Activated CD8-positive, alpha-beta memory T cell treated with anti-CD3 and anti-CD28 coated beads, Interleukin-2, amount 10 ng/mL, durations not matched to agents 7 days and 5 days (primary cell): Measurements from ENCODE around the gene CBARP. TPM values are rescaled to one million over a fixed set of nuclear protein-coding genes. Genes with fewer than 3 reads are reported as not detected.

Source experiments
- ATAC-seq: fragments of 150-1000 bp; cut with Tn5 transposase; one replicate; pipeline ENCODE4 v1.10.0; 2021; ENCODE audit warnings: moderate library complexity
- CTCF ChIA-PET: fragments of 350-600 bp; sonication (Branson Sonifier 250); formaldehyde crosslinking; loops from one replicate; lab custom pipeline; 2021; ENCODE audit warnings: antibody characterized with exemption; lab: Charles Lee
- DNase-seq: peaks from one replicate; pipeline ENCODE4 v3.0.0-alpha.2; 2020
- H3K27ac Mint-ChIP-seq: one replicate; pipeline ENCODE4 v1.8.0; 2021; ENCODE audit warnings: mild to moderate bottlenecking, mixed read lengths
- H3K27me3 Mint-ChIP-seq: one replicate; pipeline ENCODE4 v1.8.0; 2021; ENCODE audit warnings: mixed read lengths
- H3K36me3 Mint-ChIP-seq: one replicate; pipeline ENCODE4 v1.8.0; 2021; ENCODE audit warnings: mild to moderate bottlenecking, mixed read lengths
- H3K4me1 Mint-ChIP-seq: one replicate; pipeline ENCODE4 v1.8.0; 2021; ENCODE audit warnings: mixed read lengths
- H3K4me3 Mint-ChIP-seq: one replicate; pipeline ENCODE4 v1.8.0; 2021; ENCODE audit warnings: mild to moderate bottlenecking, moderate library complexity, mixed read lengths
- H3K9me3 Mint-ChIP-seq: one replicate; pipeline ENCODE4 v1.8.0; 2022; ENCODE audit warnings: low read depth, mixed read lengths
- total RNA-seq, 2 experiments: library from RNA; stranded (reverse); gene quantifications; one replicate each; pipeline ENCODE4 v1.2.3, GENCODE V29; 2021

CBARP gene
- total RNA-seq, 2 experiments from 2014 or later: 0.29 to 0.52 TPM

- CTCF ChIA-PET: interaction anchor here (1.4 to 5.1 kb wide), 6 partner anchors 12 to 159 kb away, joined by 6 to 40 read pairs (median 10); partner anchors contain the start of gene CIRBP
- H3K27me3 Mint-ChIP-seq: peaks cover 16% of the 10 kb centered on the region
- H3K4me1 Mint-ChIP-seq: peaks cover 19% of the 10 kb centered on the region
- no peak for DNase-seq
- peaks cover 5% of the 10 kb centered on the region for H3K36me3 Mint-ChIP-seq
- no peak overlapping the region for H3K4me3 Mint-ChIP-seq
- H3K9me3 Mint-ChIP-seq: no peaks in the 10 kb centered on the region
- no peak overlapping the region for H3K27ac Mint-ChIP-seq
- ATAC-seq: no peak
Observed at GRCh38 chr19:1280636-1281568, 43.1 kb upstream of the CBARP start.

- no peak overlapping the region for H3K27ac Mint-ChIP-seq
- CTCF ChIA-PET: interaction anchor here (0.6 to 5.1 kb wide), 27 partner anchors 9 to 444 kb away, joined by 3 to 40 read pairs (median 4); partner anchors contain the start of genes ATP5F1D and CIRBP
- peaks cover 10% of the 10 kb centered on the region for H3K27me3 Mint-ChIP-seq
- H3K36me3 Mint-ChIP-seq: peaks cover 5% of the 10 kb centered on the region
- no peak for ATAC-seq
- DNase-seq: peak; percentile 88
- peaks cover 19% of the 10 kb centered on the region for H3K4me1 Mint-ChIP-seq
- no peak overlapping the region for H3K4me3 Mint-ChIP-seq
- H3K9me3 Mint-ChIP-seq: no peaks in the 10 kb centered on the region
Observed at GRCh38 chr19:1279782-1280341, 42.1 kb upstream of the CBARP start.

DNA sequence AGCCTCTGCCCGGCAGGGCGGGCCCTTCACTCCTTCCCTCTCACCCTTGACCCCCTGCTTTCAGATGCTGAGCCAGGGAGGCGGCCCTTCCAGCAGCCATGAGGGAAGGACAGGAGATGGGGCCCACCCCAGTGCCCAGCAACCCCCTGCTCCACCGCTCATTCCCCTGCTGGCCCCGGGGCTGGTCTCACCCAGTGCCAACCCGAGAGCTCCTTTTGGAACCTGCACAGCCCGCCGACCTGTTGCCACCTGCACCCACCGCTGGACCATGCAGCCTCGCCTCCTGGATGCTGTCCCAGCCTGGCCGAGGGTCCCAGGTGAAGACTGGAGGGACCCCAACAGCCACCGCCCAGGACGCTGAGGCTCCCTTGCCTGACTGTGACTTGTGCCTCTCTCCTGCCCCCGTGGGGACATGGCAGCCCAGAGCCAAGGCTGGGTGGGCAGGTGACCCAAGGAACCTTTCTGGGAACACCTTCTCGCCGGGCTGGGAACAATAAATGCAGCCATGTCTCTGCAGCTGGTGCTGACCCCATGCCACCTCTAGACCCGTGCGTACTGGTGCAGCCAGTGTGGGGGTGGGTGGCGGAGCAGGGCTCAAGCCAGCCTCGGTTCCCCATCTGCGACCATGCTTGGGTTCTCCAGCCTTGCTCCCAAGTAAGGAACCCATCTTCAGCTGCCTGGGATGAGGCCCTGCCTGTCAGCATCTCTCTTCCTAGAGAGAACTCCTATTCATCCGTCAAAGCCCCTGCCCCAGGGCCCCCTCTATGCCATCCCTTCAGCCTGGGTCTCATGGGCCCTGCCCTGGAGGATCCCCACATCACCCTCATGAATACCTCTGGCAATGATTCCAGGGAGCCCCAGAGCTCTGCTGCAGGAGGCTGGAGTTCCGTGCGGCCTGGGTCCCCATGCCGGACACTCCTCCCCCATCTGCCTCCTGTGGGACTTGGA is 41.2 kb upstream of the CBARP start:
- H3K27ac Mint-ChIP-seq: no peak overlapping the region
- CTCF ChIA-PET: interaction anchor here (0.6 to 5.1 kb wide), 27 partner anchors 8 to 445 kb away, joined by 3 to 40 read pairs (median 4); partner anchors contain the start of genes ATP5F1D and CIRBP
- H3K4me3 Mint-ChIP-seq: no peak overlapping the region
- H3K36me3 Mint-ChIP-seq: peaks cover 10% of the 10 kb centered on the region
- no peaks in the 10 kb centered on the region for H3K9me3 Mint-ChIP-seq
- peaks cover 24% of the 10 kb centered on the region for H3K4me1 Mint-ChIP-seq
- ATAC-seq: no peak
- no peak for DNase-seq
- peaks cover 2% of the 10 kb centered on the region for H3K27me3 Mint-ChIP-seq

GRCh38 chr19:1278074-1278473 is 40.3 kb upstream of the CBARP start:
- Mint-ChIP-seq H3K27ac (no peak overlapping the region), H3K4me3 (no peak overlapping the region)
- no peak for DNase-seq

DNA sequence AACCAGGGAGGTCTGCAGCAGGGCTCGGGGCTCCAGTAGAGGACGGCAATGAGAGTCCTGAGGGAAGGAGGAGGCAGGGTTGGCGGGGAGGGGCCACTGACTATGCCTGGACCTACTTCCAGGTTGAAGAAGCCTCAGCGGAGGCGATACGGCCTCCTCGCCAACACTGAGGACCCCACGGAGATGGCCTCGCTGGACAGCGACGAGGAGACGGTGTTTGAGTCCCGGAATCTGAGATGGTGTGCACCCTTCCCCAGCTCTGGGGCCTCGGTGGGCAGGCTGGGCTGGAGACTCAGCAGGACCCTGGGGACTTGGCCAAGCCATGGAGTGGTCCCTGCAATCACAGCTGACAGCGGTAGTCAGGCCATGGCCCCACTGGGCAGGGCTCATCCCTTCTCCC is 39.3 kb upstream of the CBARP start:
- Mint-ChIP-seq H3K27ac (peak overlapping the region; percentile 88), H3K9me3 (no peaks in the 10 kb centered on the region), H3K27me3 (no peaks in the 10 kb centered on the region), H3K4me3 (peak overlapping the region; percentile 74), H3K36me3 (peaks cover 27% of the 10 kb centered on the region), H3K4me1 (peaks cover 40% of the 10 kb centered on the region)
- no peak for ATAC-seq
- CTCF ChIA-PET: interaction anchor here (0.9 to 5.1 kb wide), 3 partner anchors 33 to 160 kb away, joined by 3 to 40 read pairs (median 7); no protein-coding TSS in a partner anchor
- DNase-seq: no peak

More at GRCh38 chr19:1278074-1278473, 40.3 kb upstream of the CBARP start:
- H3K4me1 Mint-ChIP-seq: peaks cover 31% of the 10 kb centered on the region
- H3K36me3 Mint-ChIP-seq: peaks cover 18% of the 10 kb centered on the region
- CTCF ChIA-PET: interaction anchor here (0.9 to 5.1 kb wide), 3 partner anchors 34 to 159 kb away, joined by 3 to 40 read pairs (median 7); no protein-coding TSS in a partner anchor
- no peaks in the 10 kb centered on the region for H3K27me3 Mint-ChIP-seq
- no peak for ATAC-seq
- no peaks in the 10 kb centered on the region for H3K9me3 Mint-ChIP-seq

GRCh38 chr19:1276628-1277022 is 38.8 kb upstream of the CBARP start:
- Mint-ChIP-seq H3K27ac (peak overlapping the region; percentile 88), H3K4me3 (peak overlapping the region; percentile 74), H3K36me3 (peaks cover 31% of the 10 kb centered on the region), H3K9me3 (no peaks in the 10 kb centered on the region), H3K4me1 (peaks cover 44% of the 10 kb centered on the region), H3K27me3 (no peaks in the 10 kb centered on the region)
- no peak for ATAC-seq
- DNase-seq: peak; percentile 62
- CTCF ChIA-PET: interaction anchor here (0.6 to 5.1 kb wide), 3 partner anchors 30 to 517 kb away, joined by 3 to 40 read pairs (median 3); no protein-coding TSS in a partner anchor

DNA sequence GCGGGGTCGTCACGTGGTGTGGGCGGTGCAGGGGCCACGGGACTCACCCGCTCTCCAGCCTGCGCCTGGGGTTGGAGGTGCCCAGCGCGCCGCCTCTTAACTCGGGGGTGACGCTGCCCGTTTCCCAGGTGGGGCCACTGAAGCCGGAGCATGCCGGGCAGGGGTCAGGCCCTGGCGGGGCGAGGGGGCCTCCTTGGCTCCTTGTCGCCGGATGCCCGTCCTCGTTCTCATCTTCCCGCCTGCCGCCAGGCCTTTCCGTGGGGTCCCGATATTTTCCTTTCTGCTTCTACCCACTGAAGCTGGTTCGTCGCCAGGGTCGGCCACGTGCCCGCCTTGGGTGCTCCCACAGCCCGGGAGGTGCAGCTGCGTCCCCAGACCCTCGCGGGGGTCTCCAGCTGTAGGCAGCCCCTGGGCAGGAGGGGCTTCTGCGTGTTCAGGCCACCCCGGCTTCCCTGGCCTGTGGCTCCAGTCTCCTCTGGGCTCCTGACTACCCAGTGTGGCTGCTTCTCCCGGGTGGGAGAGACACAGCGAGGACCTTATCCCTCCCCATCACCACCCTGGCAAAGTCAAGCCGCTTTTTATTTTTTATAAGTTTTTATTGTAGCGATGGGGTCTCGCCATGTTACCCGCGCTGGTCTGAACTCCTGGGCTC is 38.3 kb upstream of the CBARP start:
- Mint-ChIP-seq H3K4me3 (peak overlapping the region; percentile 74), H3K27ac (peak overlapping the region; percentile 88), H3K4me1 (peaks cover 50% of the 10 kb centered on the region), H3K27me3 (no peaks in the 10 kb centered on the region), H3K9me3 (no peaks in the 10 kb centered on the region), H3K36me3 (peaks cover 37% of the 10 kb centered on the region)
- ATAC-seq: no peak
- CTCF ChIA-PET: interaction anchor here (0.6 to 1.5 kb wide), 4 partner anchors 10 to 517 kb away, joined by 3 to 12 read pairs (median 4); no protein-coding TSS in a partner anchor
- no peak for DNase-seq

- Mint-ChIP-seq H3K27ac (peak within 1 kb of the TSS; percentile 88), H3K27me3 (no peaks in the 10 kb centered on the region), H3K4me3 (peak within 1 kb of the TSS; percentile 74), H3K9me3 (no peaks in the 10 kb centered on the region), H3K4me1 (peaks cover 56% of the 10 kb centered on the region), H3K36me3 (peaks cover 43% of the 10 kb centered on the region)
- CTCF ChIA-PET: interaction anchor here (1.0 to 1.5 kb wide), 5 partner anchors 9 to 35 kb away, joined by 3 to 16 read pairs (median 4); no protein-coding TSS in a partner anchor
- ATAC-seq: peak; percentile 87
- peak; percentile 98 for DNase-seq
Observed at GRCh38 chr19:1275260-1275975, 37.6 kb upstream of the CBARP start, which contains the start of gene FAM174C. Gene FAM174C (plus strand): TSS chr19:1275530. CDS start chr19:1275550, 20 bp downstream.

GRCh38 chr19:1274852-1275259 is 37.1 kb upstream of the CBARP start:
- CTCF ChIA-PET: interaction anchor here (1.0 to 4.3 kb wide), 7 partner anchors 9 to 34 kb away, joined by 3 to 32 read pairs (median 4); no protein-coding TSS in a partner anchor
- Mint-ChIP-seq H3K9me3 (no peaks in the 10 kb centered on the region), H3K4me3 (peak overlapping the region; percentile 55), H3K36me3 (peaks cover 48% of the 10 kb centered on the region), H3K4me1 (peaks cover 59% of the 10 kb centered on the region), H3K27me3 (no peaks in the 10 kb centered on the region), H3K27ac (peak overlapping the region; percentile 64)
- ATAC-seq (no peak), DNase-seq (no peak)

DNA sequence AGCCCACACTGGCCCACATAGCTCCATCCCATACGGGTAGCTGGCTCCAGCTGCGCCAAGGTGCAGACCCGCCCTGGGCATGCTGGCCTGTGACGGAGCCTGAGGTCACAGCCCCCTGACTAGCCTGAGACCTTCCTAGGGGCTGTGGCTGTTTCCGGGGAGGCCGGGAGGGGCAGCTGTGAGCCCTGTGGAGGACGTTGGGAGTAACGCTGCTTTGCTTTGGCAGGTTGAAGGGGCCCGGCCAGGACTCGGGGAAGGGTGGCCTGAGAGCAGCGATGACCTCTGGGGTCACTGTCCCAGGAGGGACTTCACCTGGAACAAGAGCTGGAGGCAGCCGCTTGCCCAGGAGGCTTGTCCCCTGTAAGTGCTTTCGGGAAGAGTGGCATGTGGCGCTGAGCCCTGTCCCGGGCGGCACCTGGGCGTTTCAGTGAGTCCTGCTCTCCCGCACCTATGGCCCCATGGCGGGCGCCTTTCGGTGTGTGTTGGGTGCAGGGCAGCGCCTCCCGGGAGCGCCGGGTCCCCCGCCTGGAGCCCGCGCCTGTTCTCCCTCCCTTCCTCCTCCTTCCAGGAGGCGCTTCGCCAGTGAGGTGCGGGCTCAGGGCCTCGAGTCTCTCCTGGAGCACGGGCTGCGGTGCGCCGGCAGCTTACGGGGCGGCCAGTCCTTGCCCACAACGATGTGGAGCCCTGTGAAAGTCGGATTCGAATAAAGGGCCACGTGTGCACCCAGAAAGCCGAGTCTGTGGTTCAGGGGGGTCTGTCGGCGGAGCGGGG is 36.5 kb upstream of the CBARP start:
- Mint-ChIP-seq H3K4me1 (peaks cover 56% of the 10 kb centered on the region), H3K4me3 (peak overlapping the region; percentile 55), H3K36me3 (peaks cover 46% of the 10 kb centered on the region), H3K27ac (peak overlapping the region; percentile 64), H3K27me3 (no peaks in the 10 kb centered on the region), H3K9me3 (no peaks in the 10 kb centered on the region)
- CTCF ChIA-PET: interaction anchor here (0.6 to 4.3 kb wide), 4 partner anchors 14 to 31 kb away, joined by 3 to 32 read pairs (median 4); no protein-coding TSS in a partner anchor
- ATAC-seq (no peak), DNase-seq (no peak)
